GF-D8 (cell line): ENCODE measurements around the gene GCNT3.

ENCODE experiments used
- DNase-seq: peaks from one replicate; lab custom pipeline; 2025; lab: John Stamatoyannopoulos, UW

The GCNT3 gene

GRCh38 chr15:59611276-59612260 is at the start of gene GCNT3:
GCNT3 (plus strand) TSS chr15:59611783; CDS start chr15:59618239, 6,456 bp downstream.
- no peak for DNase-seq

- DNase-seq, result no peak
These were observed 49.0 kb upstream of the GCNT3 start for GRCh38 chr15:59562448-59563186.

GRCh38 chr15:59565299-59565698 is 46.3 kb upstream of the GCNT3 start:
- DNase-seq, result no peak

- DNase-seq, result no peak
These were observed 44.3 kb upstream of the GCNT3 start for GRCh38 chr15:59567324-59567723.

- no peak for DNase-seq
These were observed 42.1 kb upstream of the GCNT3 start for GRCh38 chr15:59569477-59569876.

- DNase-seq, result no peak
These were observed 41.3 kb upstream of the GCNT3 start for GRCh38 chr15:59570315-59570714.

- DNase-seq, result no peak
These were observed 40.0 kb upstream of the GCNT3 start for GRCh38 chr15:59571606-59572005.

- DNase-seq, result no peak
These were observed 28.5 kb upstream of the GCNT3 start for GRCh38 chr15:59583088-59583487.

GRCh38 chr15:59587085-59587826 is 24.3 kb upstream of the GCNT3 start:
- DNase-seq, result no peak

GRCh38 chr15:59590027-59590426 is 21.6 kb upstream of the GCNT3 start:
- no peak for DNase-seq

- no peak for DNase-seq
These were observed 20.2 kb upstream of the GCNT3 start for GRCh38 chr15:59591356-59591755.

- DNase-seq, result no peak
These were observed 17.1 kb upstream of the GCNT3 start for GRCh38 chr15:59594493-59594942.

GRCh38 chr15:59594991-59595390 is 16.6 kb upstream of the GCNT3 start:
- DNase-seq, result no peak

GRCh38 chr15:59595434-59595915 is 16.1 kb upstream of the GCNT3 start:
- no peak for DNase-seq

GRCh38 chr15:59596640-59597039 is 14.9 kb upstream of the GCNT3 start:
- no peak for DNase-seq

- DNase-seq, result no peak
These were observed 13.1 kb upstream of the GCNT3 start for GRCh38 chr15:59598461-59598860.

- no peak for DNase-seq
These were observed 5.6 kb upstream of the GCNT3 start for GRCh38 chr15:59605994-59606393.

- no peak for DNase-seq
These were observed 1.6 kb upstream of the GCNT3 start for GRCh38 chr15:59609730-59610712.

- DNase-seq, result no peak
These were observed 2.6 kb downstream of the GCNT3 start for GRCh38 chr15:59614153-59614552.

- DNase-seq, result no peak
These were observed 4.1 kb downstream of the GCNT3 start for GRCh38 chr15:59615661-59616060.

GRCh38 chr15:59616379-59616778 is 4.8 kb downstream of the GCNT3 start:
- DNase-seq, result no peak
